ENCODE measurements around the gene EID2B. TPM values are rescaled to one million over a fixed set of nuclear protein-coding genes. Genes with fewer than 3 reads are reported as not detected.

Gene EID2B
- total and polyA plus RNA-seq, 2 of the 8 experiments (the other 6 are each of a cell fraction or from before 2014, with no cell fraction given): 2.1 to 2.4 TPM

- Histone ChIP-seq H2AK5ac (ENCODE audit: low read depth, low read length) (no peak overlapping the region), H2BK15ac (ENCODE audit: low read length) (no peak overlapping the region), H3K36me3 (ENCODE audit: control insufficient read depth in 2 of 4, insufficient read depth in 4 of 4, low read length in 3 of 4) (no peaks in the 10 kb centered on the region), H2BK5ac (ENCODE audit: low read depth, low read length) (no peak overlapping the region), H3K18ac (ENCODE audit: extremely low read depth, low read length) (no peak overlapping the region), H4K20me1 (replicated peaks in 1 of 2; ENCODE audit: control insufficient read depth in 1 of 2, insufficient read depth in 2 of 2, low read length in 2 of 2) (no peaks in the 10 kb centered on the region), H3K4me2 (ENCODE audit: insufficient read depth in 1 of 2, low read depth in 2 of 2, low read length in 2 of 2) (no peak overlapping the region), H3K23ac (ENCODE audit: insufficient read length) (no peak overlapping the region), H3K79me1 (ENCODE audit: low read depth, low read length) (no peaks in the 10 kb centered on the region), H3K56ac (replicated peaks; ENCODE audit: insufficient read length, low read depth, low read length) (no peak overlapping the region), H3K27ac (ENCODE audit: low read depth, low read length) (no peak overlapping the region), H2BK120ac (replicated peaks; ENCODE audit: low read depth, low read length) (no peak overlapping the region), H3K4ac (replicated peaks; ENCODE audit: insufficient read length, low read depth, low read length) (no peak overlapping the region), H2BK20ac (ENCODE audit: low read length) (no peak overlapping the region), H4K5ac (ENCODE audit: insufficient read length, low read depth, low read length) (no peak overlapping the region), H3K14ac (ENCODE audit: insufficient read length) (no peak overlapping the region), H2BK12ac (ENCODE audit: low read depth, low read length) (no peak overlapping the region), H3K4me3 (ENCODE audit: extremely low read depth in 1 of 4, insufficient read depth in 2 of 4, low read depth in 3 of 4, low read length in 4 of 4) (no peak overlapping the region), H3K9ac (replicated peaks in 1 of 4; ENCODE audit: extremely low read depth in 1 of 4, low read depth in 3 of 4, low read length in 3 of 4) (no peak overlapping the region), H3K79me2 (ENCODE audit: control insufficient read depth in 1 of 2, insufficient read depth in 2 of 2, low read length in 2 of 2) (no peaks in the 10 kb centered on the region), H3K4me1 (replicated peaks in 1 of 4; ENCODE audit: control insufficient read depth in 3 of 4, insufficient read depth in 4 of 4, low read length in 3 of 4) (no peaks in the 10 kb centered on the region), H4K8ac (ENCODE audit: extremely low read depth, insufficient read depth, low read length) (peak overlapping the region; percentile 20; the same call in 1 of the 2 replicates), H3K27me3 (replicated peaks in 1 of 4; ENCODE audit: control insufficient read depth in 3 of 4, extremely low read depth in 1 of 4, insufficient read depth in 3 of 4, low read length in 3 of 4) (no peaks in the 10 kb centered on the region), H4K91ac (replicated peaks; ENCODE audit: insufficient read length, low read length) (no peak overlapping the region), H2AFZ (ENCODE audit: low read length) (no peak overlapping the region), H3K23me2 (ENCODE audit: low read depth, low read length) (no peaks in the 10 kb centered on the region), H3K9me3 (ENCODE audit: insufficient read depth in 2 of 2, low read depth in 1 of 2, low read length in 1 of 2) (no peaks in the 10 kb centered on the region)
- TF ChIP-seq EZH2 (IDR thresholded peaks at IDR 0.05; ENCODE audit: low read depth, low read length, severe bottlenecking) (no peak), POLR2AphosphoS5 (IDR thresholded peaks at IDR 0.05; ENCODE audit: low read depth, low read length) (no peak), BRCA1 (IDR thresholded peaks at IDR 0.05; ENCODE audit: low read depth, low read length) (no peak), RBBP5 (IDR thresholded peaks at IDR 0.05; ENCODE audit: borderline replicate concordance, low read depth, low read length) (no peak), RFX5 (IDR thresholded peaks at IDR 0.05; ENCODE audit: borderline replicate concordance, low read depth, low read length) (no peak), GABPA (IDR thresholded peaks at IDR 0.05; ENCODE audit: borderline replicate concordance, insufficient read depth, low read length) (no peak), ASH2L (IDR thresholded peaks at IDR 0.05; ENCODE audit: low read length) (no peak), TAF1 (IDR thresholded peaks at IDR 0.05; ENCODE audit: low read depth, low read length) (no peak), RAD21 (IDR thresholded peaks at IDR 0.05 in 1 of 2, conservative IDR thresholded peaks at IDR 0.05 in 1 of 2; ENCODE audit: low read depth in 2 of 2, low read length in 2 of 2) (no peak)
- TF ChIP-seq, protein P1, sequence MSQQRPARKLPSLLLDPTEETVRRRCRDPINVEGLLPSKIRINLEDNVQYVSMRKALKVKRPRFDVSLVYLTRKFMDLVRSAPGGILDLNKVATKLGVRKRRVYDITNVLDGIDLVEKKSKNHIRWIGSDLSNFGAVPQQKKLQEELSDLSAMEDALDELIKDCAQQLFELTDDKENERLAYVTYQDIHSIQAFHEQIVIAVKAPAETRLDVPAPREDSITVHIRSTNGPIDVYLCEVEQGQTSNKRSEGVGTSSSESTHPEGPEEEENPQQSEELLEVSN (IDR thresholded peaks at IDR 0.05): no peak
- WGBS, 2 experiments (ENCODE audit: extremely low coverage in 1 of 2, insufficient coverage in 1 of 2, insufficient read length in 1 of 2, insufficient replicate concordance in 2 of 2, low coverage in 1 of 2, low lambda C conversion rate in 2 of 2, missing lambda C conversion rate in 1 of 2): 81% methylated on average over 4 of the region's 4 CpGs; no CpG with 5 or more reads in 1 of the 2 experiments
- DNase-seq (ENCODE audit: low read depth in 1 of 2, low spot score in 2 of 2): no peak
- POLR2A ChIA-PET (ENCODE audit: partially characterized antibody): no interaction called here
- no peak for FAIRE-seq
- CTCF ChIA-PET (ENCODE audit: partially characterized antibody): interaction anchor here (0.7 to 6.8 kb wide), 4 partner anchors 12 to 258 kb away, joined by 3 to 108 read pairs (median 19); no protein-coding TSS in a partner anchor
Observed at GRCh38 chr19:39554701-39555311, 22.2 kb upstream of the EID2B start.
